Measurements from ENCODE around the gene ZNF254. TPM values are rescaled to one million over a fixed set of nuclear protein-coding genes. Genes with fewer than 3 reads are reported as not detected.

The ZNF254 gene
- total RNA-seq, 1 donor from 2014 or later, result 22.2 TPM

DNA sequence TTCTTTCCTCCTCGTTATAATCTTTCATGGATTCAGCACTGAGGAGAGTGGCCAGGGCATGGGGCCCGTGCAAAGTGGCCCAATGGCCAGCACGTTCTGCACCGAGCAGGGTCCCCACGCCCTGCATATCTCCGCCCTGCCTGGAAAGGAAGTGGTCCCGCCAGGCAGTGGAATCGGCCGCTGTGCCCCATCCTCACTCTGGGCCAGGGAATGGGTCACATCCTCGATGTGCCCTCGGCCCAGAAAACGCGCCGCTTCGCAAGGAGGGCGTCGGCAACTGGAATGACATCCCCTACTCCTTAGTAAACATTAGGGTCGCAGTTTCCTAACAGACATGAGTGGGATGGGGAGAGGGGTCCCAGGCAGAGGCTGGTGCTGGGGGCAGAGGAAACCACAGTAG, 90.7 kb downstream of the ZNF254 start:
- ATAC-seq (no peak), DNase-seq (ENCODE audit: low spot score) (no peak)
- intact Hi-C loops (cut with DNase I), result no loop called here

DNA sequence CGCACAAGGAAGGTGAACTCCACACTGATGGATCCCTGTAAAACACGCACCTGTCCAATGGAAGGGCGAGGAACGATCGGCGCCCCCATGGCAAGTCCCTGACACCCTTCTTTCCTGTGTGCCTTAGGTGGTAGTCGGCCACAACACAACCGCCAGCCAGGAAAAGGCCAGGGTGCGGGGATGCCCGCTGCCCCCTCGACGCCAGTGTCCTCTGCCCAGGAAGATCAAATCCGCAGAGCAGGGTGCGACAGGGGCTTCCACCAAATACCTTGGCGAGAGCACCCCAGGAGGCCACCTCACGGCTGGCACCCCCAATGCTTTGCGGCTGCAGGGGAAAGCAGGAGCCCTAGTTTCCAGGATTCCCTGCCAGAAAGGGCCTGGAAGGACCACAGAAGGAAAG, 91.2 kb downstream of the ZNF254 start:
- no peak for ATAC-seq
- no peak for DNase-seq (ENCODE audit: low spot score)
- intact Hi-C loops (cut with DNase I), result no loop called here

Other genes starting within 250 kb of the ZNF254 start
- gene ZNF726, start 172.3 kb upstream of the ZNF254 start, total RNA-seq, result 1.2 TPM